Mammary epithelial cell (primary cell): Measurements from ENCODE around the gene BAG2.

Experiments used
- EZH2 ChIP-seq: IDR thresholded peaks from 2 replicates; pipeline ENCODE4 v1.6.1; 2012; ENCODE audit warnings: low read length, inconsistent platforms, borderline replicate concordance
- TF ChIP-seq, protein P1 (sequence below), 2 donors: IDR thresholded peaks in 1 of 2; conservative IDR thresholded peaks in 1 of 2; 2 replicates each; pipeline ENCODE4 v1.5.1; 2011 to 2012; ENCODE audit warnings: inconsistent platforms in 2 of 2, low read length in 2 of 2, mild to moderate bottlenecking in 2 of 2, control low read depth in 1 of 2, low read depth in 1 of 2; ENCODE audit not compliant: insufficient read depth in 1 of 2; ENCODE audit errors: extremely low read depth in 1 of 2

DNA sequence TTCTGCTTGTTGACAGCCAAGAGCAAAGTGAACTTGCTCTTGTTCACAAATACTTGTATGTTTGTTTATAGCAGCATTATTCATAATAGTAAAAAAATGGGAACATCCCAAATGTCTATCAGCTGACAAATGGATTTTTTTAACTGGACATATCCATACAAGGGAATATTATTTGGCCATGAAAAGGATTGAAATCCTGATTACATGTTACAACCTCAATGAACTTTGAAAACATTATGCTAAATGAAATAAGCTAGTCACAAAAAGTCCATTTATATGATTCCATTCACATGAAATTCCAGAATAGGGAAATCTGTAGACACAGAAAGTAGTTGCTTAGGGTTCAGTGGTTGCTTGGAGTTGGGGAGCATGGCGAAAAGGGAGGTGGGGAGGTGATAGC is 28.4 kb upstream of the BAG2 start:
- TF ChIP-seq, protein P1, sequence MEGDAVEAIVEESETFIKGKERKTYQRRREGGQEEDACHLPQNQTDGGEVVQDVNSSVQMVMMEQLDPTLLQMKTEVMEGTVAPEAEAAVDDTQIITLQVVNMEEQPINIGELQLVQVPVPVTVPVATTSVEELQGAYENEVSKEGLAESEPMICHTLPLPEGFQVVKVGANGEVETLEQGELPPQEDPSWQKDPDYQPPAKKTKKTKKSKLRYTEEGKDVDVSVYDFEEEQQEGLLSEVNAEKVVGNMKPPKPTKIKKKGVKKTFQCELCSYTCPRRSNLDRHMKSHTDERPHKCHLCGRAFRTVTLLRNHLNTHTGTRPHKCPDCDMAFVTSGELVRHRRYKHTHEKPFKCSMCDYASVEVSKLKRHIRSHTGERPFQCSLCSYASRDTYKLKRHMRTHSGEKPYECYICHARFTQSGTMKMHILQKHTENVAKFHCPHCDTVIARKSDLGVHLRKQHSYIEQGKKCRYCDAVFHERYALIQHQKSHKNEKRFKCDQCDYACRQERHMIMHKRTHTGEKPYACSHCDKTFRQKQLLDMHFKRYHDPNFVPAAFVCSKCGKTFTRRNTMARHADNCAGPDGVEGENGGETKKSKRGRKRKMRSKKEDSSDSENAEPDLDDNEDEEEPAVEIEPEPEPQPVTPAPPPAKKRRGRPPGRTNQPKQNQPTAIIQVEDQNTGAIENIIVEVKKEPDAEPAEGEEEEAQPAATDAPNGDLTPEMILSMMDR (conservative IDR thresholded peaks at IDR 0.05 in 1 of 2, IDR thresholded peaks at IDR 0.05 in 1 of 2; ENCODE audit: extremely low read depth in 1 of 2, insufficient read depth in 1 of 2, low read depth in 1 of 2, low read length in 2 of 2): no peak
- TF ChIP-seq EZH2: no peak
